DMS53 treated with DMSO at 0.1 percent for 48 hours (cell line): ENCODE results near the gene SLC25A48.

Experiments used
- DNase-seq: peaks from one replicate; lab custom pipeline; 2025; ENCODE audit not compliant: unreplicated experiment; lab: John Stamatoyannopoulos, UW

SLC25A48 gene

DNA sequence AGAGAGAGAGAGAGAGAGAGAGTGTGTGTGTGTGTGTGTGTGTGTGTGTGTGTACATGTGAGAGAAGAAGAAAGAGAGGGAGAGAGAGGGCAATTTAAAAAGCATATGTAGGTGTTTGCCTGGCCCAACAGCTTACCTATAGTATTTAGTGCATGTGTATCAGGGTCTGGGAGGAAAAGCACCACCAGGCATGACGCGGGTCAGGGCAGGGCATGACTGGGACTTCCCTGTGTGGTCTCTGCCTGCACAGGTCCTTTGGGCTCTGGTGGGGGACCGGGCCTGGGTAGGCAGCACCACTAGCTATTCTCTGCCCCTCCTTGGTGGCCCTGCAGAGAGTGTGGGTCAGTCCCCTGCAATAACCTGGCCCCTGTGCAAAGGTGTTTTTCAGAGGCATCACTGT, 45.1 kb downstream of the SLC25A48 start:
- DNase-seq: no peak

DNA sequence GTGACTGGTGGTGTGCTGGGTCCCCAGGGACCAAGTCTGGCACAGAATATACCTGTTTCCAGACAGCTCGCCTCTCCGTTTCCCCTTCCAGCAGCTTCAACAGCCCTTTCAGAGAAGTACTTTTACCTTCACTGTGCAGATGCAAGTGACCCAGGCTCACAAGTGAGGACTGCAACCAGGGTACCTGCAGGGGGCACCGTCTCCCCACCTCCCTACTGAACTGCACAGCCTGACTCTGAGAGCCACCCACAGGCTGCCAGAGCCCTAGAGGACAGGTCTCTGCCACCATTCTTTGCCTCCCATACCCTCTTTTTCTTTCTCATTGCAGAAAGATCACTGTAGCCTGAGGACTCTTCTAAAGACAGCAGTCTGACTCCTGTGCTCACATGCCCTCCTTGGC, 45.8 kb downstream of the SLC25A48 start:
- DNase-seq: peak; percentile 6

DNA sequence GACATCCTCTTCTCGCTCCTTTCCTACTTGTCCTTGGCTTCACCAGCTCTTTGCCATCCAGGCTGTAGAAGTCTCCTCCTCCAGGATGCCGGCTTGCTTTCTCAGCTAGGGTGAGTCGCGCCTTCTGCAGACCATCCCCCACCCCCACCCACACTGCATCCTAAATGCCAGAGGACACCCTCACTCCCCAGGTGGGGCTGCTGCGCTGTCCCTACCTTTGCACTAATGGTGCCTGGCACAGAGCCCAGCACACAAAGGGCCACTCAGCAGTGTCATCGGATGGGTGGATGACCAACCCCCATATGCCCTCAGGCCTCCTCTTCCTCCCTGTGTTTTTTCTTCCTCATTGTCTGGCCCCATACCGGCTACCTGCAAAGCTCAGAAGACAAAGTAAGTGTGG, 46.3 kb downstream of the SLC25A48 start:
- no peak for DNase-seq

DNA sequence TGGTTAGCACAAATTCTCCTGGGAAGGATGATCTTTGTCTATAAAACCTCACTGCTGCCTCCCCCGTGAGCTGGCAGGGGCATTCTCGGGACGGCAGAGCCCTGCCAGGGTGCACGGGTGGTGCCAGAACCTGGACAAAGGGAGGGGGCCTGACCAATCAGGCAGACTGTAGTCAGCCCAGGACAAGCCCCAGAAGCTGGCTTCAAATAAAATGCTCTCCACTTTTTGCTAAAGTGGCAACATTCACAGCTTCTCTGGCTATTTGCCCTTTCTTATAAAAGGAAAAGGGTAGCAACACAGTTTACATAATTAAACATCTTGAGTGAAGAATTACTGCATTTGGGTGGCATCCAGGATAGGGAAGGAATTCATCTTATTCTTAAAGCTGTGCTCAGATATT, 46.8 kb downstream of the SLC25A48 start:
- no peak for DNase-seq

DNA sequence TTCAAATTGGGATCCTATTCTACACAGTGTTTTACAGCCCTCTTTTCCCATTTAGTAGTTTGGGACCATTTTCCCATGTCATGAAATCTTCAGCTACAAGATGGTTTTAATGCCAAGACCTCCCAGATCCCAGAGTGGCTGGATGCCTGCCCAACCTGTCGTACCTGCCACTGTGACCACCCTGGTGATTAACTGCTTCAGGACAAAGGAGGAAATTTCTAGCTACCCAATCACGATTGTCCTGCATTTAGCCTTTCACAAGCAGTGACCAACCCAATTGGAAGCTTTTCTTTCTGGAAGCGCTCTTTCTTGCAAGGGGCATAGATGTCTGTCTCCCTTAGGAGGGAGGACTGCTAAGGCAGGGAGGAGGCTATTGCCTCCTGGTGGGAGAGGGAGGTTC, 47.4 kb downstream of the SLC25A48 start:
- DNase-seq: no peak

DNA sequence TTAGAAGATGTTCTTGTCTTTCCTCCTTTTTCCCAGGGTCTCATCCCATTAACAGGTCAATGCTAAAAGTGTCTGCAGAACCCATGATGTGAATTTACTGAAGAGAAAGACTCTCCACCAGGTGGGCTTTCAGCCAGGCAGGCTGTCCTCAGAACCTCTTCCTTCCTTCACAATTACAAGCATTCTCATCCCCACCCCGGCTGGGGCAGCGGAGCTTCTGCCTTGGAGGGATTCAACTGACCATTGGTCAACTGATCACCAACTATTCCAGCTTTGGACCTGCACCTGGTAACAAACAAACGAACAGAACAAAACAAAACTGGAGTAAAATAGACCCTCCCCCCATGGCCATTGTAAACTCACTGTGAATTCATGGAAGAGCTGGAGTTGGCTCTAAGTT, 48.6 kb downstream of the SLC25A48 start:
- no peak for DNase-seq

DNA sequence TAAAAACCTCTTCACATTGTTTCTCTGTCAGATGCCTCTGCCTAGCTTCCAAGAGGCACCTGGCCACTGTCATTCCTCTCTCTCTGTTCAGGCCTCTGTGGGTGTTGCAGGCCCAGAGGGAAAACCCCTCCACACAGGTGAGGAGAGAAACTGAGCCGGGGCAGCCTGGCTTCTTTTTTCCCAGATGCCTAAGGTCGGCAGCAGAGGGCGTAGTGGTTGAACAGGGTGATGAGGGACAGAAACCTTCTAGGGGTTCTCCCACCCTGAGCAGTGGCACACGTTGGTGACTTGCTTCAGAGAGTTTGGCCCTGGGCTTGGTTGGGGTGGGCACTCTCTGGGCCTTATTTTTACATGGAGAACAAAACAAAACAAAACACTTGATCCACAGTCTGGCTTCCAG, 49.0 kb downstream of the SLC25A48 start:
- DNase-seq: no peak

DNA sequence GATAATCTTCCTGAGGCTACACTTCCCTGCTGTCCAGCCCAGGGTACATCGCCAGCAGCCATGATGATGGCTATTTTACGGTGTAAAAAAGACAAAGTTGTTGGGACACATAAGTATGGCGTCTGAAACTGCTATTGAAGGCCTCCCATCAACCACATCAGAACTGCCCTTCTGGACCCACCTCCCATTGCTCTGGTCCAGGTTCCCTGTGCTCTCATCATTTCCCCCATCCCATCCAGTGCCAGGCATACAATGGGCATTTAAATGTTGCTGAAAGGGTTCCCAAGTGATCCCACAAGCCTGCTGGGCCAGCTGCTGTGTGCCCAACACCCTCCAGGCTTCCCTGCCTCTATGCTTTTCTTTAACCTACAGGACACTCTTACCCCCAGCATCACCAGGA, 50.6 kb downstream of the SLC25A48 start:
- no peak for DNase-seq

DNA sequence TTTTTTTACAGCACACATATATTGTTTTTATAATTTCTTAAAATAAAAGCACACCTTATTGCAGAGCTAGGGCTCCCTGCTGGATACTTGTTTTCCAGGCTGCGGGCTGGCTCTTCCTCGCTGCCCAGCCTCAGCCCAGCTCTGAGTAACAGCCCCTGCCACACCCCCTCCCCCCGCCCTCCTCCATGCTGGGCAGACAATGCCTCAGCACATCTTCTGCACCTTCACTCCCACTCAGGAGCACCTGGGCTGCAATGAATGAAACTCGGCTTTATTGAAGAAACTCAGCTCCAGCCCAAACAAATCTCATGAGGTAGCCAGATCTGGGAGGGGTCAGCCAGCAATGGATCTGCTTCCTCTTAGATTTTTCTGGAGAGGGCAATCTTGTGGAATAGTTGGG, 51.7 kb downstream of the SLC25A48 start:
- DNase-seq: no peak

DNA sequence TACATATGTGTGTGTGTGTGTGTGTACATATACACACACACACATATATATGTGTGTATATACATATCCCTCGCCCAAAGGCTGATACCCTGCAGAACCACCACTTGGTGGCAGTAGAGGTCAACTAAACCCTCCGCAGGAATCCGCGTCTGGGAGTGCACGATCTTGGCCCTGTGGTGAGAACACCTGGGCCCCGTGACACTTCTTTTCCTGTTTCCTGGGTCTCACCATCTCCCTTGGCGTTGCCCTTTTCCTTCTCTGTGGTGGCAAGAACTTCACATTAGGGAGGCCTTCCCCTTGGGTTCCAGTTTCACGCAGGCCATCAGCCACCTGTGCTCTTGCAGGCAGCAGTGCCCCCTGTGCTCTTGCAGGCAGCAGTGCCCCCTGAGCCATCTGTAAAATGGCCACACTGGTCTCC, 53.0 kb downstream of the SLC25A48 start:
- peak; percentile 80 for DNase-seq

DNA sequence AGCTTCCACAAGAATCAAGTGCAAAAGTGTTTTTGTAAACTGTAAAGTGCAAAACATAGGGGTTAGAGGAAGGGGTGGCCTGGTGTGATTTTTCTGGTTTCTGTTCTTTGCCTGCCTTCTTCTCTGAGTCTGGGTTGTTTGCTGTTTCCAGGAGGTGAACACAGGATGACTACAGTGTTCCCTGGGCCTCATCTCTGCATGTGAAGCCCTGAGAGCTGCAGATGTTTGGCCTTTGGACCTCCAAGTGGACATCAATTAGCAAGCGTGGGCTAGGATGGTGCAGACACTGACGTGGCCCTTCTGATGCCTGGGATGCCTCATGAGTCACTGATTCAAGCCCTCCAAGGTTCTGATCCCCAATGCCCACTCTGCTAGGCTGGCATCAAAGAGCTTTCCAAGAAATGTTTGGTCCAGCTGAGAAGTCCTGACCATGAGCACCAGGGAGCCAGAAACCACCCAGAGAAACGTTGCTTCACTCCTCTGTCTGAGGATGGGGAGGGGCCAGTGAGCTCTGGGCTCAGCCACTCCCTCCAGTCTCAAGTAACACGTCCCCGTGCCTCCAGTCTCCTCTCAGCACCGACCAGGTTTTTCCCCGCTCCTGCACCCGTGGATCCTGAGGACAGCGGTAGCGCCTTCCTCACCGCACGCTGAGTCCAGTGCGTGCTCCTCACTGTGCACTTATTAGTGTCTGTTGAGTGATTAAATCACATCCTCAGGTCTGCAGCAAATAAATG, 53.6 kb downstream of the SLC25A48 start:
- DNase-seq: no peak

DNA sequence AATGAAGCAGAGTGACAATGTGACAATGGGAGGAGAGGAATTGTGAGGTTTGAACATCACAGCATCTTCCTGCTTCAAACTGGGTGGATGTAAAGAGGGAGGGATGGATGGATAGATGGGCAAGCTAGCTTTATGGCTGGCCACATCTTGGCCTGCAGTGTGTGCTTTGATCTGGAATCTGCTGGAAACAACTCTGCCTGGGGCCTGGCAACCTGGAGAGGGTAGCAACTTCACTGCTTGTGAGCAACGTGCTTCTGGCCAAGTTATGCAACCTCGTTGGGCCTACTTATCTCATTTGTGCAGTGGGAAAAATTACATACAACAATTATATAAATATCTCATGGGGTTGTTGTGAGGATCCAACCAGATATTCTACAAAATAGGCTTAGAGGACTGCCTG, 55.8 kb downstream of the SLC25A48 start:
- no peak for DNase-seq

DNA sequence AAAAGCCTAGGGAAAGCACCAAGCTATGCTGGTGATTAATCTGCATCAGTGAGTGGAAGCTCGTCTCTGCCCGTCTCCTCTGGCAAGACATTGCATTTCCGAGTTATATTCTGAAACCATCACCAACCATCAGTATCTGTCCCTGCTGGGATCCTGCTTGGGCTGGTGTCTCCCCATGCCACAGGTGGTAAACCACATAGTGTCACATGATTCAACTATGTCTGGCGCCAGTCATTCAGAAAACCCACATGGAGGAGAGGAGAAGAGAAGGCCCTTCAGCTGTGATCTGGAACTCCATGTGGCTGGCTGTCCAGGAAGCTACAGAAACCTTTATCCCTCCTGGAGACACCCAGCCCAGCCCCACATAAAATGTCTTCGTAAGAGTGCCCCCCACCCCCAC, 56.4 kb downstream of the SLC25A48 start:
- DNase-seq: no peak

DNA sequence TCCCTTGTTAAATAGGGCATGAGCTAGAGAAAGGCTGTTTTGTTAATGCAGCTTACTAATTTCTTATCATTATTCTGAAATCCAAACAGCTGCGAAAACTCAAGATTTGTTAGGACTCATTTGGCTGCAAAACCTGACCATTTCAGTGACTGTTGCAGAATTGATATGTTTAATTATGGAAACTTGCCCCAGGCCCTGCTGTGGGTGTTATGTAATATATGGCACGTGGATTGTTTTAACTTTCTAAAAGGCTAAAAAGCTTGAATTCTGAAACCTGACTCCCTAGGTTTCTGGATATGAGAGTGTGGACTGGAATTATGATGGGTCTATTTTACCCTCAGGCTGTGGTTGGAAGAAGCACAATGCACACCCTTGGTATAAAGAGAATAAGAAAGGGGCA, 56.8 kb downstream of the SLC25A48 start:
- no peak for DNase-seq

DNA sequence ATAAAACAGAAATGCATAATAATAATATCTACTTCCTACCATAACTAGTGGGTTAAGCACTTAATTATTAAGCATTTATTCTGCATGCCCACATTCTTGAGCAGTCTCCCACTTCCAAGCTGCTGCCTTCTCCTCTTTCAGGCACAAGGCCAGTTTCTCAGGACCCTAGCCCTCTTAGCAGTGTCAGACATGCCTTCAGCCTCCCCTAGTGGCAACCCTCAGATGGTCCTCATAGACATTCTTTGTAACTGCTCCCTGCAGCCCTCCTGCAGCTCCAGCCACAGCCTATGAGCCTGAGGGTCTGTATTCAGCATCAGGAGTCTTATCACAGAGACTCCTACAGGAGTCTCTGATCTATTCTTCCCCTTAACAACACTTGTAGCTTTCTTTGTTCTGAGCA, 57.3 kb downstream of the SLC25A48 start:
- no peak for DNase-seq

DNA sequence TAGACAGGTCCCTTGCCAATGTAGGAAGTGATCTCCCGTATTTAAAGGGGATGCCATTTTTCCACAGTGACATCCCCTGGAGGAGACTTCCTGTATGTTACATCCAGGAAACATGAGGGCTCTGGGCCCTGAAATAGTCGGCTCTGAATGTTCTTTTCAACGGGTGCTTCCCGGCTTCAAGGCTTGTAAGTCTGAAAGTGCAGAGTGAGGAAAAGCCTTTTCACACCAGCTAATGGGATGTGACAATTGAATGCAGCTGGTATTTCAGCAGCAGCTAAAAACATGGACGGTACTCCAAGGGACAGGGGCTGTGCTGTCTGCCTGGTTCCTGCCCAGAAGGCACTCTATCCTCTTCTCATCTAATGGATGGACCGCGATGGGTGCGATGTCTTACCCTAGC, 59.8 kb downstream of the SLC25A48 start:
- DNase-seq: no peak

DNA sequence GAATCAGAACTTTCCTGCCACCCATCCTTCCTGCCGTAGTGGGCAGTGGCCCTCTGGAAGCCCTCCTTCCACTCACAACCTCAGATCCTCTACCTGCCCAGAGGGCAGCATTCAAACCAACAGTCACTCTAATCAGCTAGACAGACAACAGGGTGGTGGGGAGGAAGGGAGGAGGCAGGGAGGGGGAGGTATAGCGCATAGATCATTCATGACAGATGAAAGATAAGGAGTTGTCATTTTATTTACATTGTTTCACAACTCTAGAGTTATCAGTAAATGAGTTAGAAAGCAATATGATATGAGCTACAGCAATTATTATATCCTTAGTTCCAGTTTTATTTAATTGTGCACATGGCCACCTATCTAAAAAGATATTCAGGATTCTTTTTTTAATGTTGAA, 60.3 kb downstream of the SLC25A48 start:
- DNase-seq: no peak

DNA sequence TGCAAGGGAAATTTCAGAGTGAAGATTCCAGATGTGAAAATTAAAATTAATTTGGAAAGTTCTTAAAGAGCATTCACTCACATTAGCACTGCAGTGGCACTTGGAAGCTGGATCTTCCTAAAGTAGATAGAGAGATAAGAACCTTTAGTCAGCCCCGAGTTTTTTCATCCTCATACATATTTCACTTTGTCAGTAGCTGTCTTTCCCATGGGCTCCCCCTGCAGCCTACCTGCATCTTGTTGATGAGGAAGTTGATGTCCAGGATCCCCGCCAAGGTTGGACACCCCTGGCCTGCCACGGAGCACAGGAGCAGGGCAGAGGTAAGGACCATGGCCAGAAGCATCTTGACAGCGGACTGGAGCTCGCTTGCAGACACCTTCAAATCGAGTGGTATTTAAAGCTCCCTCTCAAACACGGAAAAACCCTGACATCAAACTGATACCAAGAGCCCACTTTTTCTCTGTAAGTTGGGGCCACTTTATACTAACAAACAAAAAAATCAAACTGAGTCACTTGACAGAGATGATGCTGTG, 61.1 kb downstream of the SLC25A48 start, which contains the start of gene IL9:
IL9 (minus strand) TSS at position 368 of the 533 bp plus-strand sequence; CDS start at position 343, 25 bp downstream.
- no peak for DNase-seq

DNA sequence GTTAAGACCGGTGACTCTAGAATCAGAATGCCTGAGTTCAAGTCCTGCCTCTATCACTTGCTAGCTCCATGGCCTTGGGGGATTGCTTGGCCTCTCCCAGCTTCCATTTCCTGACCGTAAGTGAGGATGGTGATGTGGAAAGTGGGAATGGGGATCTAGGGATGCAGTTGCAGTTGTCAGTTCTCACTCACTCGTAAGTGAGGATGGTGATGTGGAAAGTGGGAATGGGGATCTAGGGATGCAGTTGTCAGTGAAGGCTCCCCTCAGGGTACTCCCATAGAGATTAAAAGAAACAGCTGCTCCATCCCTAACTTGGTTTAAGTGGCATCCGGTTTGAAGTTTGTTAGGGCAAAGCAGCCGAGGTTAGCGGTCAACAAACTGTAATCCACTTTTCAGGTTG, 64.2 kb downstream of the SLC25A48 start:
- no peak for DNase-seq

DNA sequence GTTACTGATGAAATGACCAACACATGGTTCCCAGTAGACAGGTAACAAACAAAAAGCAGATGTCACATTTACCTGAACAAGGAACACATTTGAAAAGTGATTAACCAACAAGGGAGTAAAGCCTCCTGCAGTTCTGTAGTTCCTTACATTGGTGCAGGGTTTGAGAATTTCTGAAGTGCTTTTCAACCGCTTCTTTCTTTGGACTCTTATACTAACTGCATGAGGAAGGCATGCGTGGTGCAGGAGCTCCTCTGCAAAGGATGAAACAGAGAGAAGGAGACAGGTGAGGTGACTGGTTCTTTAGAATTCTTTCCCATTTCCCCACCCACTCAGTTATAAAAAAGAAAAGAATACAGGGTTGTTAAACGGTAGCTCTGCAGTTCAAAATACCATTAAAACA, 65.8 kb downstream of the SLC25A48 start:
- DNase-seq: no peak

DNA sequence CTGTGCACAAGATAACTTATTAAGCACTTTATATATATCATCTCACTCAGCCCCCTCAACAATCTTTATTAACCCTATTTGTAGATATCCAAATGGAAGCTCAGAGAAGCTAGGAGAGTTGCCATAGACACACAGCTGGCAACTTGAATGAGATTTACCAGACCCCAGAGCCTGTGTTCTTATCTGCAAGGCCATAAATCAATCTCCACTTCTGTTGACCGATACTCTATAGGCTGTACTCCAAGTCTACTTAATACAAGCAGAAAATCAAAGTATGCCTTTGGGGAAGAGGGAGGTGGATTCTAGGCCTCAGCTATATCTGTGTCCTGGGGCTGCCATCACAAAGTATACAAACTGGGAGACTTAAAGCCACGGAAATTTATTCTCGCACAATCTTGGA, 67.2 kb downstream of the SLC25A48 start:
- no peak for DNase-seq

DNA sequence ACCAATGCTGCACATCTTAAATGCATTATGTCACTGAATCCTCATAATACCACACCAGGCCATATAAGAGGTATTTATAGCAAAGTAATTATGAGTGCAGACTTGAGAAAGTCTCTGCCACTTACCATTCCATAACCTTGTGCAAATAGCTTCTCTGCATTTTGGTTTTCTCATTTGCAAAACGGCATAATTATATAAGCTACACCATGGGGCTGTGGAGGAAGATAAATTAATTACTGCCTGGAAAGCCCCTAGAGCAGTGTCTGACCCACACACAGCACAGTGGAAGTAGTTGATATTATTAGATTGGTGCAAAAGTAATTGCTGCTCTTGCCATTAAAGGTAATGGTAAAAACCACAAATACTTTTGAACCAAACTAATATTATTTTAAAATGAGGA, 70.7 kb downstream of the SLC25A48 start:
- DNase-seq: no peak
